Measurements from ENCODE around the gene INTS1. TPM values are rescaled to one million over a fixed set of nuclear protein-coding genes. Genes with fewer than 3 reads are reported as not detected.

INTS1 gene
- polyA plus RNA-seq, 3 donors from 2014 or later = 5.2 to 33.6 (median 11.0) TPM

DNA sequence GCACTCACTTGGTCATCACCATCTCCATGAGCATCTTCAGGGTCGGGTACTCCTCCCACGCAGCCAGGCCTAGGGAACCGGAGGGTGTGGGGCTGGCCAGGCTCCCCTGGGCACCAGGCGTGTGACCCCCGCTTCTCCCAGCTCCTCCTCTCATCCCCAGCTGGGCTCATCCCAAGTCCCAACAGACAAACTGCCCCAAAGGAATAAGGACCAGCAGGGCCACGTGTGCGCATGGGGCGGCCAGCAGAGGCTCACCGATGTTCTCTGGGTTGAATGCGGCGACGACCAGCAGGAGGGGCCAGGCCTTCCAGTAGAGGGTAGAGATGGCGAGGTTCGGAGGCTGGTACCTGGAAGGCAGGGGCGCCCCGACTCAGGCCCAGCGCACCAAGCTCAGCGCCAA lies 14.9 kb downstream of the INTS1 start:
- H3K4me3 Mint-ChIP-seq = no peak overlapping the region
- H3K36me3 Mint-ChIP-seq = peaks cover 4 to 29% (median 11%) of the 10 kb centered on the region in 3 donors
- H3K4me1 Mint-ChIP-seq = peaks cover 2 to 4% of the 10 kb centered on the region in 2 donors
- peaks cover 0 to 3% (median under 1%) of the 10 kb centered on the region in 3 donors for H3K27me3 Mint-ChIP-seq (ENCODE audit: low read depth in 3 of 3)
- DNase-seq = no peak
- no peaks in the 10 kb centered on the region for H3K9me3 Mint-ChIP-seq
- H3K27ac Mint-ChIP-seq = no peak overlapping the region

DNA sequence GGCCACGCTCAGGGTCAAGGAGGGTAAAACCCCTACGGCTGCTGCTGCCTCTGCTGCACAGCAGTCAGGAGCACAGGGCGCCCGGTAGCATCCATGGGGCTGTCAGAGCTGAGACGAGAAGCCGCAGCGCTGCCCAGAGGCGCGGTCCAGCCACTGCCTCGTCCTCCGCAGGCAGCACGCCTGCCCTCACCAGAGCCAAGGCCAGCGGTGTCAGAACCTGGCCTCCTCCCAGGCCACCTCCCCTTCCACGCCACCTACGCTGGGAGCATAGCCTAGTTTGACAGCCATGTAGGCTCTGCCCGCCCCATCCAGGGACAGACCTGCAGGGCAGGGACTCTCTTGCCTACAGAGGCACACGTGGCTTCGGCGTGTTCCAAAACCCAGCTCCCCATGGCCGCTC lies 16.2 kb downstream of the INTS1 start:
- DNase-seq = no peak
- Mint-ChIP-seq H3K4me1 (peaks cover 2 to 4% of the 10 kb centered on the region in 2 donors), H3K4me3 (no peak overlapping the region), H3K27me3 (ENCODE audit: low read depth in 3 of 3) (peaks cover 0 to 3% (median 1%) of the 10 kb centered on the region in 3 donors), H3K36me3 (peaks cover 4 to 29% (median 11%) of the 10 kb centered on the region in 3 donors), H3K27ac (no peak overlapping the region), H3K9me3 (no peaks in the 10 kb centered on the region)

DNA sequence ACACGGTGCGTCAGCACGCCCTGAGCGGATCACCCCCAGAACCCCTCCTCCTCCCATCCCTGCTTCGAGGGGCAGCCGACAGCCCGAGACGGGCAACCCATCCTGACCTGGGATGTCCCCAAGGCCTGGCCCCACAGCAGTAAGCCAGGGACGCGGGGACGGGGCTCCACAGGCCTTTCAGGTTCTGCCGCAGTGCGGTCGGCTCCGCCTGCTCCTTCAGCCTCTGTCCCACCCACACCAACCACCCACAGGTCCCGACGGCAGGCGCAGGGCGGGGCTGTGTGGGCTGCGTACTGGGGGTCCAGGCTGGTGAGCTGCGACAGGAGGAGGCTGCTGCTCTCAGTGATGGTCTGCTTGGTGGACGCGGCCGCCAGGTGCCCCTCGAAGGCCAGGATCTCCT lies 16.7 kb downstream of the INTS1 start:
- Mint-ChIP-seq H3K27ac (no peak overlapping the region), H3K4me3 (no peak overlapping the region), H3K27me3 (ENCODE audit: low read depth in 3 of 3) (peaks cover 0 to 3% (median 1%) of the 10 kb centered on the region in 3 donors), H3K36me3 (peaks cover 4 to 28% (median 9%) of the 10 kb centered on the region in 3 donors), H3K9me3 (no peaks in the 10 kb centered on the region), H3K4me1 (peaks cover 1 to 4% of the 10 kb centered on the region in 2 donors)
- DNase-seq = no peak

DNA sequence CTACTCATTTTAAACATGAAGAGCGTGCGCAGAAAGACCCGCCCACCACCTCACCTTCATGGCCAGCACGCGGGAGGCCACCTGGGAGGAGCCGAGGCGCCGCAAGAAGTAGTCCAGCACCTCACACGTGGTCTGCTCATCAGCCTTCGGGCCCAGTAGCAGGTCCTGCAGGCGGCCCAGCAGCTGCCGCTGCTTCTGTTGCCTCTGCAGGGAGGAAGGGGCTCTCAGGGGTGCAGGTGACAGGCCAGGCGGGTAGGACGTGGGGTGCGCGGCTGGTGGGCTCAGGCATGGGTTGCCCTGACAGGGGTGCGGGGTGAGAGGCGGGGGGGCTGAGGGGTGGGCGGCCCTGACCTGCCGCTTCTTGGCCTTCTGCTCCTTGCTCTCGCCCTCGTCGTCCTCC lies 17.6 kb downstream of the INTS1 start:
- Mint-ChIP-seq H3K27ac (no peak overlapping the region), H3K9me3 (no peaks in the 10 kb centered on the region), H3K36me3 (peaks cover 4 to 19% (median 5%) of the 10 kb centered on the region in 3 donors), H3K4me1 (peaks cover 0 to 4% of the 10 kb centered on the region in 2 donors), H3K27me3 (ENCODE audit: low read depth in 3 of 3) (peaks cover 0 to 3% (median 1%) of the 10 kb centered on the region in 3 donors), H3K4me3 (no peak overlapping the region)
- no peak for DNase-seq

DNA sequence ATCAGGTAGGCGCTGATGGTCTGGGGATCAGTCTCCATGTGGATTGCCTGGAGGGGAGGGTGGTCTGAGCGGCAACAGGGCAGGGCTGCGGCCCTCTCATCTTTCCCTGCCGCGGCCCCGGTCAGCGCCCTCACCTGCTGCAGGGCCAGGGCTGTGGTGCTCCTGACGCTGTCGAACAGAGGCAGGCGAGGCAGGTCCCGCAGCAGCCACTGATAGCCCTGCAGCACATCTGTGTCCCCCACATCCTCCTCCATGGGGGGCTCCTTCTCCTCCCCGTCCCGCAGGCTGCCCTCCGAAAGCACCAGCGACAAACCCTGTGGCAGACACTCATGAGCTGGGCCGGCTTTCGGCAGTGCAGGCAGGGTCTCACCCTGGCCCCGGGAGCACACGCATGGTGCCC lies 19.0 kb downstream of the INTS1 start:
- Mint-ChIP-seq H3K36me3 (peaks cover 0 to 10% (median 0%) of the 10 kb centered on the region in 3 donors), H3K4me3 (no peak overlapping the region), H3K27me3 (ENCODE audit: low read depth in 3 of 3) (peaks cover 0 to 3% (median 1%) of the 10 kb centered on the region in 3 donors), H3K9me3 (no peaks in the 10 kb centered on the region), H3K27ac (no peak overlapping the region), H3K4me1 (no peaks in the 10 kb centered on the region)
- no peak for DNase-seq

DNA sequence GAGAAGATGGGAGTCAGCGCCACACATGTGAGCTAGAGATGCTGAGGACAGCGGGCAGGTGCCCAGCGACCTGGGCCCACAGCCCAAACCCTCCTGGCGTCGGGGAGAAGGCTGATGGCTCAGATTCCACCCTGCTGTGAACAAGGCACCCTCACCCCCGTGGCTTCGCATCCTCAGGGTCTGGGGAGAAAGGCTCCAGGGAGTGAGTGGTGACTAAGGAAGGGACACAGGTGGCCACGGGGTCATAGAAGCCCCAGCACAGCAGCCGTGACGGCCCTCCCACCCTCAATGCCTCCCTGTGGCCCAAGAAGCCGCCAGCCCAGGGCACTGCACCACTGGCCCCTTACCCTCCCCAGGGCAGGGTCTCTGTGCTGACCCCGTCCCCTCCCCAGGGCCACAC lies 19.6 kb downstream of the INTS1 start:
- Mint-ChIP-seq H3K4me1 (no peaks in the 10 kb centered on the region), H3K27me3 (ENCODE audit: low read depth in 3 of 3) (peaks cover 0 to 3% (median 1%) of the 10 kb centered on the region in 3 donors), H3K36me3 (peaks cover 0 to 6% (median 0%) of the 10 kb centered on the region in 3 donors), H3K27ac (no peak overlapping the region), H3K4me3 (no peak overlapping the region), H3K9me3 (no peaks in the 10 kb centered on the region)
- no peak for DNase-seq

DNA sequence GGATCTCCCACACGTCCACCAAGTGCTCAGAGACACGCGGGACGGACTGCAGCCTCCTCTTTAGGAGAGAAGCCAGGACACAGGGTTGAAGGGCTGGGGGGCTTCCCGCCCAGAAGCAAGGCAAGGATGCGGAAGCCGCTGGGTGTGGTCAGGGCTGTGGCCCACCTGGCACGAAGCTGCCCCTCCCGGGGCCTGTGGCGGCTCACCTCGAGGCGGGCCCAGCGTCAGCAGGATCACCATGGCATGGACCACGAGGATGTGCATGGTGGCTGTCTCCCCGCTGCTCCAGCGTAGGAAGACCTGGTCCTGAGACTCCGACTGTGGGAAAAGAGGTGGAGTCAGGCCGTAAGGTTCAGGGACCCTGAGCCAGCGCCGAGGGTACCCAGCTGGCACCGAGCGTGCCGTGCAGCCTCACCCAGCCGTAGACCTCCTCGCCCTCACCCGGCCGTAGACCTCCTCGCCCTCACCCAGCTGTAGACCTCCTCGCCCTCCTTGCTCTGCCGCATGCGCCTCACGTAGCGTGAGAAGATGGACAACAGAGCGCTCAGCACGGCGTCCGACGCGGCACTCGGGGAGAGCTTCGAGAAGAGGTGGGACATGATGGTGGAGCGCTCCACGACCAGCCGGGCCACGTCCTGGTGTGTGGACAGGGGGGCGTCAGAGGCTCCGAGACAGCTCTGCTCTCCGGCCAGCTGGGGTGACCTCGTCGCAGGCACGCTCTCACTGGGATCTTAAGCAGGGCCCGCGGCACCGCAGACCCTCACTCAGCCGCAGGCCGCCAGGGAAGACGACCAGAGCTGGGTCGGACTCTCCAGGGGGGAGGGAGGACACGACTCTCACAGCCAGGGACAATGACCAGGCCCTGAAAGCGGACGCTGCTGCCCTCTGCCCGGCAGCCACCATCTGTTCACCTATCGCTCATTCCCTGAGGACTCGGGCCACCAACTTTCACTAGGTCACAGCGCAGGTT lies 20.4 kb downstream of the INTS1 start:
- DNase-seq = no peak
- H3K27ac Mint-ChIP-seq = no peak overlapping the region
- no peak overlapping the region for H3K4me3 Mint-ChIP-seq
- H3K27me3 Mint-ChIP-seq (ENCODE audit: low read depth in 3 of 3) = peaks cover 0 to 3% (median 1%) of the 10 kb centered on the region in 3 donors
- no peaks in the 10 kb centered on the region for H3K4me1 Mint-ChIP-seq
- no peaks in the 10 kb centered on the region for H3K9me3 Mint-ChIP-seq
- peaks cover 0 to 6% (median 0%) of the 10 kb centered on the region in 3 donors for H3K36me3 Mint-ChIP-seq

DNA sequence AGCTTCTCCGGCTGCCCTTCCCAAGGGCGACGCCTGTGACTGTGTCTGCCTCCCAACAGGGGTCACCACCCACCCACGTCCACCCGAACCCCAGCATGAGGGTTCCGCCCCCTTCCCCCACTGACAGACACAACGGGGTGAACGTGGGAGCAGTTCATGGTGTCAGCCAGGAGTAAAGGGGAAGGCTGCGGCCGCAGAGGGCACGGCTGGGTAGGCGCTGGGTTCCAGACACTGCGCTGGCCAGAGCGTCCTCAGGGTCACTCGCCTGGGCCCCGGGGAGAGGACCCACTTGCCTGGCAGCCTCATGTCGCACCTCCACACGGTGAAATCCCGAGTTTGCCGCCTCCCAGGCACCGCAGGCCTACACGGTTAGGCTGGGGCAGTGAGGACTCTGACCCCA lies 21.1 kb downstream of the INTS1 start:
- Mint-ChIP-seq H3K27ac (no peak overlapping the region), H3K4me3 (no peak overlapping the region), H3K36me3 (no peaks in the 10 kb centered on the region), H3K9me3 (no peaks in the 10 kb centered on the region), H3K4me1 (no peaks in the 10 kb centered on the region), H3K27me3 (ENCODE audit: low read depth in 3 of 3) (peaks cover 0 to 3% (median 1%) of the 10 kb centered on the region in 3 donors)
- DNase-seq = no peak

DNA sequence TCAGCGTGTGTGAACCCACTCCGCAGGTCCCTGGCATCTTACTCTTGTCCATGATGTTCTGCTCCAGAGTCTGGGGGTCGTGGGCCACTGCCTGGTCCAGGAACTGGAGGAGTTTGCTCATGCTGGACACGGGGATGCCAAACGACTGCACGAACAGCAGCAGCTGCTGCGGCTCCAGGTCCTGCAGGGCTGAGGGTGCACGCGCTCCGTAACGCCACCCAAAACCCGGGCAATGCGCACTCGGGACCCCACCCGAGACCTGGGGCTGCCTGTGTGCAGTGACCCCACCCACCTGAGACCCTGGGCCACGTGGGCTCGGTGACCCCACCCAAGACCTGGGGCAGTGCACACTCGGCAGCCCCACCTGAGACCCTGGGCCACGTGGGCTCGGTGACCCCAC lies 22.9 kb downstream of the INTS1 start:
- no peaks in the 10 kb centered on the region for H3K9me3 Mint-ChIP-seq
- H3K4me3 Mint-ChIP-seq = no peak overlapping the region
- peaks cover 0 to 3% (median 1%) of the 10 kb centered on the region in 3 donors for H3K27me3 Mint-ChIP-seq (ENCODE audit: low read depth in 3 of 3)
- H3K27ac Mint-ChIP-seq = no peak overlapping the region
- H3K36me3 Mint-ChIP-seq = no peaks in the 10 kb centered on the region
- no peak for DNase-seq
- no peaks in the 10 kb centered on the region for H3K4me1 Mint-ChIP-seq

DNA sequence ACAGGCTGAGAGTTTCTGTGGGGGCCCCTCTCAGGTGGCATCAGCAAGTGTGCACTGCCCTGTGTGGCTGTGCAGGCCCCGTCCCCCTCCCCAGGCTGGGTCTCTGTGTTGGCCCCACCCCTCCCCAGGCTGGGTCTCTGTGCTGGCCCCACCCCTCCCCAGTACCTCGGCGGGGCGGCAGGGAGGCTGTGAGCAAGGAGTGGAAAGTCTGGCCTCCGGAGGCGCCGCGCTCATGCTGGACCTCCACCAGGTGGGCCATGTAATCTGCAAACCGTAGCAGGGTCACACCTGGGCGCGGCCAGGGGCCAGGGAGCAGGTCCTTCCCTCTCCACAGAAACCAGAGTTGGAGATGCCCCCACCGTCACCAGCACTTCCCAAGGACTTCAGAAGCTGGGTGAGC lies 23.5 kb downstream of the INTS1 start:
- no peaks in the 10 kb centered on the region for H3K9me3 Mint-ChIP-seq
- no peaks in the 10 kb centered on the region for H3K36me3 Mint-ChIP-seq
- DNase-seq = no peak
- no peak overlapping the region for H3K4me3 Mint-ChIP-seq
- peaks cover 0 to 1% (median 0%) of the 10 kb centered on the region in 3 donors for H3K27me3 Mint-ChIP-seq (ENCODE audit: low read depth in 3 of 3)
- H3K27ac Mint-ChIP-seq = no peak overlapping the region
- no peaks in the 10 kb centered on the region for H3K4me1 Mint-ChIP-seq

DNA sequence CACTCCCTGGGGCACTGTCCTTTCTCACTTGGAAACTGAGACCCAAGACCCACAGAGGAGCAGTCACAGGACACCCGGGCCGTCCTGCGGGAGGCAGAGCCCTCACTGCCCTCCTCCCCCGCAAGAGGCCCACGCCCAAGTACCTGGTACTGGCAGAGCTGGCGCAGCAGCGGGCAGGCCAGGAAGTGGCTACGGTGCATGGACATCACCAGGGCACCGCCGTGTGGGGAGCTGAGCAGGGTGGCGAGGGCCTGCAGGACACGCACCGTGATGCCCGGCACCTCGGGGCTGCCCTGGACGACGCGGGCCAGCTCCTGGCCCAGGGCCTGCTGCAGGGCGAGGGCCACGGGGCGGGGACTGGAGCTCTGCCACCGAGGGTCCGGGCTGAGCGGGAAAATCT lies 24.9 kb downstream of the INTS1 start:
- Mint-ChIP-seq H3K4me3 (no peak overlapping the region), H3K9me3 (no peaks in the 10 kb centered on the region), H3K4me1 (no peaks in the 10 kb centered on the region), H3K36me3 (peaks cover 0 to 4% (median 3%) of the 10 kb centered on the region in 3 donors), H3K27ac (no peak overlapping the region), H3K27me3 (ENCODE audit: low read depth in 3 of 3) (peaks cover 0 to 1% (median 0%) of the 10 kb centered on the region in 3 donors)
- no peak for DNase-seq

DNA sequence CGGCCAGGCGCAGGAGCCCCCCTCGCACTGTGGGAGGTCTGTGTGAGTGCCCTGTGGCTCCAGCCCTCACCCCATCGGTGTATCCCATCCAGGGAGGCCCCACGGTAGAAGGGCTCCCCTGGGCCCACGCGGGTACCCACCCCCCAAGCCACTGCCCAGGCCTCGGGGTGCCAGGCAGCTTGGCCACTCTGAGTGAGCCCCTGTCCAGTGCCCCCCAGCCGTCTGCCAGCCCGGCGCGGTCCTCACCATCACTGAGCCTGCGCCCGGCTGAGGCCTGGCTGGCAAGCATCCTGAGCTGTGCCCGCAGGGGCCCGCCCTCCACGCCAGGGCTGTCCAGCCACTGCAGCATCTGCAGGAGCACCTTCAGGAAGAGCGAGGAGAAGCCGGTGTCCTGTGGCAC lies 25.7 kb downstream of the INTS1 start:
- H3K27me3 Mint-ChIP-seq (ENCODE audit: low read depth in 3 of 3) = no peaks in the 10 kb centered on the region
- H3K36me3 Mint-ChIP-seq = peaks cover 0 to 4% (median 3%) of the 10 kb centered on the region in 3 donors
- no peak overlapping the region for H3K4me3 Mint-ChIP-seq
- H3K4me1 Mint-ChIP-seq = no peaks in the 10 kb centered on the region
- no peaks in the 10 kb centered on the region for H3K9me3 Mint-ChIP-seq
- DNase-seq = no peak
- H3K27ac Mint-ChIP-seq = no peak overlapping the region

DNA sequence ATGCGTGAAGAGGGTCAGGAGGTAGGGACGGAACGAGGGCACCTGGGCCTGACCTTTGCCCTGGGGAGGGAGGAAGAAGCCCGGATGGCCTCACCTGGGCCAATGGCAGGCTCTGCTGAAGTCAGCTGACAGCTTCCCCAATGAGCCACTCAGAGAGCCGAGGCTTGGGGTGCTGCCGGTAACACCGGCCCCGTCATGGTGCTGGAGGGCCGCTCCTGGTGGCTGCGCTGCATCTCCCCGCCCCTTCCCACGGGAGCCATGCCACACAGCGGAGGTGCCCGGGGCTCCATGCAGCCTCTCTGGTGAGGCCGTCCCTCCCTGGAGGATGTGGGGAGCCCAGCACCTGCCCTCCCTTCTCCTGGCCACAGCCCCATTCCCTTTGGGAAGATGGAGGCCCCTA lies 27.3 kb downstream of the INTS1 start:
- Mint-ChIP-seq H3K36me3 (peaks cover 0 to 7% (median 3%) of the 10 kb centered on the region in 3 donors), H3K4me1 (no peaks in the 10 kb centered on the region), H3K9me3 (no peaks in the 10 kb centered on the region), H3K27ac (no peak overlapping the region), H3K4me3 (no peak overlapping the region), H3K27me3 (ENCODE audit: low read depth in 3 of 3) (peaks cover 0 to 2% (median 0%) of the 10 kb centered on the region in 3 donors)
- DNase-seq = no peak

DNA sequence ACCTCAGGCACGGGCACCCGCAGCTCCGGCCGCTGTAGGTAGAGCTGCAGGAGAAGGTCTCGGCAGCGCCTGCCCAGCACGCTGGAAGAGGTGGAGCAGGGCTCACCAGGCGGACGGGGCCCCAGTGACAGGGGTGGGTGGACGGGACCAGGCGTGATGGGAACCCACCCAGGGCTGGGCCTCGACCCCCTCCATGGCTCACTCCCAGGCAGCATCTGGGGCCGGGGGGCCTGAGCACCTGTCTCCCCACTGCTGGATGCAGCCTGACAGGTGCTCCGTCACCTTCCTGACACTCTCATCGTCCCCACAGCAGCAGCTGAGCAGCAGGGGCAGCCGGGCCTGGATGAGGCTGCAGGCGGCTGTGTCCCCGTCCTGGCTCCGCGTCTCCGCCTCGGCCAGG lies 28.2 kb downstream of the INTS1 start:
- DNase-seq = no peak
- Mint-ChIP-seq H3K27me3 (ENCODE audit: low read depth in 3 of 3) (peaks cover 0 to 2% (median 0%) of the 10 kb centered on the region in 3 donors), H3K36me3 (peaks cover 0 to 7% (median 3%) of the 10 kb centered on the region in 3 donors), H3K27ac (no peak overlapping the region), H3K4me1 (no peaks in the 10 kb centered on the region), H3K4me3 (no peak overlapping the region), H3K9me3 (no peaks in the 10 kb centered on the region)
